HG03045 (cell line): ENCODE data around the gene SETBP1.
"Not testable (repeated sequence)": the region's sequence is repeated elsewhere in the genome, so short reads cannot be mapped to it uniquely, and the experiment has no call there.

Experiments
- ATAC-seq: cut with Tn5 transposase; IDR thresholded peaks from one replicate; pipeline ENCODE4 v1.9.1; 2021; ENCODE audit warnings: mild to moderate bottlenecking, moderate library complexity; ENCODE audit not compliant: unreplicated experiment

SETBP1 gene

GRCh38 chr18:44786688-44787087 is 106.0 kb downstream of the SETBP1 start:
- peak; percentile 81 for ATAC-seq

- ATAC-seq, result no peak
These were observed 107.6 kb downstream of the SETBP1 start for GRCh38 chr18:44788334-44788733.

- ATAC-seq, result no peak
These were observed 109.0 kb downstream of the SETBP1 start for GRCh38 chr18:44789710-44790109.

- no peak for ATAC-seq
These were observed 110.2 kb downstream of the SETBP1 start for GRCh38 chr18:44790860-44791259.

GRCh38 chr18:44791520-44791919 is 110.8 kb downstream of the SETBP1 start:
- ATAC-seq, result no peak

GRCh38 chr18:44792456-44793061 is 111.9 kb downstream of the SETBP1 start:
- no peak for ATAC-seq

- no peak for ATAC-seq
These were observed 112.5 kb downstream of the SETBP1 start for GRCh38 chr18:44793194-44793593.

GRCh38 chr18:44793685-44794084 is 113.0 kb downstream of the SETBP1 start:
- no peak for ATAC-seq

GRCh38 chr18:44795241-44795640 is 114.6 kb downstream of the SETBP1 start:
- no peak for ATAC-seq

GRCh38 chr18:44796429-44797428 is 116.0 kb downstream of the SETBP1 start:
- ATAC-seq, result no peak

GRCh38 chr18:44798433-44799048 is 117.9 kb downstream of the SETBP1 start:
- no peak for ATAC-seq

- ATAC-seq, result no peak
These were observed 118.8 kb downstream of the SETBP1 start for GRCh38 chr18:44799382-44799906.

- ATAC-seq, result no peak
These were observed 119.3 kb downstream of the SETBP1 start for GRCh38 chr18:44799907-44800421.

- not testable (repeated sequence) for ATAC-seq
These were observed 120.1 kb downstream of the SETBP1 start for GRCh38 chr18:44800766-44801165.

GRCh38 chr18:44801781-44802180 is 121.1 kb downstream of the SETBP1 start:
- no peak for ATAC-seq

- ATAC-seq, result no peak
These were observed 121.8 kb downstream of the SETBP1 start for GRCh38 chr18:44802508-44802907.

- ATAC-seq, result no peak
These were observed 122.4 kb downstream of the SETBP1 start for GRCh38 chr18:44803019-44803650.

- ATAC-seq, result no peak
These were observed 123.3 kb downstream of the SETBP1 start for GRCh38 chr18:44804033-44804432.

GRCh38 chr18:44805176-44805575 is 124.5 kb downstream of the SETBP1 start:
- ATAC-seq, result no peak

- ATAC-seq, result no peak
These were observed 125.0 kb downstream of the SETBP1 start for GRCh38 chr18:44805643-44806042.

GRCh38 chr18:44807766-44808165 is 127.1 kb downstream of the SETBP1 start:
- no peak for ATAC-seq
